GM21390 (cell line): ENCODE data around the gene PLB1.

Source experiments
- ATAC-seq: cut with Tn5 transposase; IDR thresholded peaks from one replicate; pipeline ENCODE4 v1.9.1; 2021; ENCODE audit not compliant: unreplicated experiment

PLB1 gene

GRCh38 chr2:28589746-28590463 is 94.0 kb downstream of the PLB1 start:
- ATAC-seq = no peak

GRCh38 chr2:28590496-28591301 is 94.8 kb downstream of the PLB1 start:
- ATAC-seq = no peak

- no peak for ATAC-seq
Observed at GRCh38 chr2:28591711-28592335, 96.0 kb downstream of the PLB1 start.

- no peak for ATAC-seq
Observed at GRCh38 chr2:28592481-28592880, 96.6 kb downstream of the PLB1 start.

GRCh38 chr2:28593160-28593755 is 97.4 kb downstream of the PLB1 start:
- ATAC-seq = no peak

- no peak for ATAC-seq
Observed at GRCh38 chr2:28594000-28594331, 98.1 kb downstream of the PLB1 start.

- ATAC-seq = peak; percentile 57
Observed at GRCh38 chr2:28594332-28595108, 98.7 kb downstream of the PLB1 start.

GRCh38 chr2:28595323-28595722 is 99.5 kb downstream of the PLB1 start:
- ATAC-seq = no peak

- no peak for ATAC-seq
Observed at GRCh38 chr2:28598484-28598883, 102.6 kb downstream of the PLB1 start.

GRCh38 chr2:28600181-28600580 is 104.3 kb downstream of the PLB1 start:
- ATAC-seq = no peak

- ATAC-seq = no peak
Observed at GRCh38 chr2:28601616-28602015, 105.8 kb downstream of the PLB1 start.

GRCh38 chr2:28602136-28602660 is 106.3 kb downstream of the PLB1 start:
- ATAC-seq = no peak

- no peak for ATAC-seq
Observed at GRCh38 chr2:28602751-28603639, 107.1 kb downstream of the PLB1 start.

GRCh38 chr2:28603821-28604220 is 108.0 kb downstream of the PLB1 start:
- no peak for ATAC-seq

- ATAC-seq = no peak
Observed at GRCh38 chr2:28604284-28604843, 108.5 kb downstream of the PLB1 start.

GRCh38 chr2:28606986-28607441 is 111.2 kb downstream of the PLB1 start:
- no peak for ATAC-seq

- no peak for ATAC-seq
Observed at GRCh38 chr2:28607730-28608499, 112.1 kb downstream of the PLB1 start.
